IPS-18a (cell line): ENCODE results near the gene PFN3.

ENCODE experiments used
- H3K27ac ChIP-seq: one replicate; pipeline ENCODE4 v1.5.1; 2013; ENCODE audit warnings: low read length
- H3K27me3 ChIP-seq: one replicate; pipeline ENCODE4 v1.6.1; 2013; ENCODE audit warnings: mild to moderate bottlenecking, low read length; ENCODE audit not compliant: control insufficient read depth, insufficient read depth
- H3K36me3 ChIP-seq: one replicate; pipeline ENCODE4 v1.6.1; 2013; ENCODE audit warnings: low read depth, low read length; ENCODE audit not compliant: control insufficient read depth
- H3K4me1 ChIP-seq: one replicate; pipeline ENCODE4 v1.6.1; 2013; ENCODE audit warnings: low read depth, low read length; ENCODE audit not compliant: control insufficient read depth
- H3K4me3 ChIP-seq: one replicate; pipeline ENCODE4 v1.5.1; 2013; ENCODE audit warnings: low read length
- H3K9ac ChIP-seq: one replicate; pipeline ENCODE4 v1.6.1; 2013; ENCODE audit warnings: mild to moderate bottlenecking, low read length, moderate library complexity
- H3K9me3 ChIP-seq: one replicate; pipeline ENCODE4 v1.6.1; 2013; ENCODE audit warnings: low read depth, low read length; ENCODE audit not compliant: control insufficient read depth

The PFN3 gene, protein sequence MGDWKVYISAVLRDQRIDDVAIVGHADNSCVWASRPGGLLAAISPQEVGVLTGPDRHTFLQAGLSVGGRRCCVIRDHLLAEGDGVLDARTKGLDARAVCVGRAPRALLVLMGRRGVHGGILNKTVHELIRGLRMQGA

GRCh38 chr5:177399997-177400868 lies at the start of gene PFN3:
Gene PFN3 (minus strand): TSS chr5:177400661. CDS start chr5:177400576, 85 bp downstream.
- no peak within 1 kb of the TSS for H3K27ac ChIP-seq
- H3K4me1 ChIP-seq = peaks cover 10% of the 10 kb centered on the region
- no peaks in the 10 kb centered on the region for H3K36me3 ChIP-seq
- no peaks in the 10 kb centered on the region for H3K9me3 ChIP-seq
- H3K4me3 ChIP-seq = no peak within 1 kb of the TSS
- H3K9ac ChIP-seq = no peak within 1 kb of the TSS
- peaks cover 47% of the 10 kb centered on the region for H3K27me3 ChIP-seq

DNA sequence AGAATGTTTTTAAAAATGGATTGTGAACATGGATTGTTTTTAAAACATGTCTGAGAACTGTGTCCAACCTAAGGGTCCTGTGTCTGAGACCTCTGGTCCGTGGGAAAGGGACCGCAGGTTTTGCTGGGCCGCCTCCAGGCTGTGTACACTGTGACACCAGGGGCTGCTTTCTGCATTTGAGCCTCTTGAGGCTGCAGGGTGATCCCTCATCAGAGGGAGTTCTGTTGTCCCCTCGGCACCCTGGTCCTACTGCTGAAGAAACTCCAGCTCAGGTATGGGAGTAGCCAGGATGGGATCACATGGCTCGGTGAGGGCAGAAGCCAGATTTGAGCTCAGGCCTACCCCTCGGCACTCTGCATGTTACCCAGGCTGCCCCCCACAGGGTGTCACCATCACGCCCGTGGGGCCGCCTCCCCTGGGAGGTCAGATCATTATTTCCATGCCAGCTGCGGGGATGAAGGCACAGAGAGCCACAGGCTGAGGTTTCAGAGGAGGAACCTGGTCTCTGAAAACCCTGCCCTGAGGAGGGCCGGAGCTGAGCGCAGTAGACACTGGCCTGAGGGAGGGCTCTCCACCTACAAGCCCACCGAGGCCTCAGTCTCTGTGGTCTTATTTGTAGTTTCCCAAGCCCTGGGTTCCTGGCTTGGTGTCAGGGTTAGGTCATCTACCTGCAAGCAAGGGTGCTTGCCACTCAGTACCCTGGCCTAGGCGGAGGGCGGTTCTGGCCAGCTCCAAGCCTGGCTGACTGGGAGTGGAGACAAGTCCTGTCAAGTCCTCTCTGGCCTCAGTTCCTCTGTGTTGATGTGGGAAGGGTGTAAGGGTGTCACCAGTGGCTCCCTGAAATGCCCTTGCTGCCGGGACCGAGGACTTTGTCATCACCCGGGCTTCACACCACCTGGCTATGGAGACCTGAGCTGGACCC lies 48.9 kb upstream of the PFN3 start:
- no peaks in the 10 kb centered on the region for H3K9me3 ChIP-seq
- H3K27ac ChIP-seq = no peak overlapping the region
- no peaks in the 10 kb centered on the region for H3K36me3 ChIP-seq
- H3K27me3 ChIP-seq = peaks cover 41% of the 10 kb centered on the region
- no peak overlapping the region for H3K4me3 ChIP-seq
- peaks cover 14% of the 10 kb centered on the region for H3K4me1 ChIP-seq
- H3K9ac ChIP-seq = no peak overlapping the region

GRCh38 chr5:177448244-177448950 lies 47.9 kb upstream of the PFN3 start:
- H3K9ac ChIP-seq = peak overlapping the region; percentile 69
- H3K9me3 ChIP-seq = no peaks in the 10 kb centered on the region
- H3K36me3 ChIP-seq = no peaks in the 10 kb centered on the region
- H3K4me3 ChIP-seq = peak overlapping the region; percentile 56
- peaks cover 14% of the 10 kb centered on the region for H3K4me1 ChIP-seq
- peaks cover 34% of the 10 kb centered on the region for H3K27me3 ChIP-seq
- no peak overlapping the region for H3K27ac ChIP-seq

DNA sequence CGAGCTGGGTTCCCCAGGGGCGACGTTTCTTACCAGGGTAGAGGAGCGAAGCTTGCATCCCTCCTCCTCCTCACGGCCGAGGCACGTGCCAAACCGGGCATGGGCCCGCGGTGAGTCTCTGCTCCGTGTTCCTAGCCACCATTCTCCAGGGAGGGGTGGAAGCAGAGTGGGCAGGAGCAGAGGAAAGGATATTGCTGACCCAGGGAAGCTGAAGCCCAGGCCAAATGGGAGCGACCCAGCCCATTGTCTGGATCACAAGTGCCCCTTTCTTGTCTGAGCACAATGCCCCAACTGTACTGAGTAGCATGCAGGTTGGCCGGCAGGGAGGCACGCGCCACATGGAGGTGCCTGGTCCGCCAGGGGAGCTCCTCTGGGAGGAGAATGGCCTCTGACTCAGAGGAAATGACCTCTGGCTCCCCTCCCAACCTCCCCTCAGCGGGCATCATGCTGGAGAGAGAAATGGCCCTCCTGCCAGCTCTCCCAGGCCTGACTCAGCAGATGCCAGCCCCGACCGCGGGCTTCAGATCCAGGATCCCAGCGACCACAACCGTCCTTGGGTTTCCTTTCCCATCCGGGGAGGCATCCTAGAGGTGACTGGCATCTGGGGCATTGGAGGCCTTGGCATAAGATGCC lies 47.3 kb upstream of the PFN3 start:
- Histone ChIP-seq H3K36me3 (no peaks in the 10 kb centered on the region), H3K27ac (no peak overlapping the region), H3K27me3 (peaks cover 31% of the 10 kb centered on the region), H3K9ac (peak overlapping the region; percentile 69), H3K9me3 (no peaks in the 10 kb centered on the region), H3K4me1 (peaks cover 14% of the 10 kb centered on the region), H3K4me3 (peak overlapping the region; percentile 56)

DNA sequence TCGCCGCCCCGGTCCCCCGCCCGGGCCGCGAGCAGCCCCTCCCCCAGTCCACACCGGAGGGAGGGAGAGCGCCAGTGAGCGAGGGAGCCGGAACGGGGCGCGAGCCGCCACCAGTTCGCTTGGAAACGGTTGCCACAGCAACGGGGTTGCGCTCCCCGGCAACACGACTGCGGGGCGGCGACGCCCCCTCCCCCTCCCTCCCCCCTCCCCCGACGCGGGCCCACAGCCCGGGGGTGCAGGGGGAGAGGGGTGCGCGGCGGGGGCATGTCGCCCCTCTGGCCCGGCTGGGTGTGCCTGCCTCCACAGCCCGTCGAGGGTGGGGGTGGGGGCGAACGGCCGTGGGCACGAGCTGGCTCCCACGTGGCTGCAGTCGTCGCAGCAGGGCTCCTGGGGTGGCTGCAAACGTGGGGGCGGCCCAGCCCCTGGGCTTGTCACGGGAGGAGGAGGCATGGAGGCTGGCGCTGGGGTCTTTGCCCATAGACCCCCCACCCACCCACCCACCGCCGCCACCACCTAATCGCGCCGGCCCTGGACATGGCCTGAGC lies 46.7 kb upstream of the PFN3 start:
- no peak overlapping the region for H3K27ac ChIP-seq
- no peaks in the 10 kb centered on the region for H3K9me3 ChIP-seq
- H3K9ac ChIP-seq = peak overlapping the region; percentile 69
- peaks cover 31% of the 10 kb centered on the region for H3K27me3 ChIP-seq
- peaks cover 14% of the 10 kb centered on the region for H3K4me1 ChIP-seq
- peak overlapping the region; percentile 62 for H3K4me3 ChIP-seq
- no peaks in the 10 kb centered on the region for H3K36me3 ChIP-seq

- no peaks in the 10 kb centered on the region for H3K36me3 ChIP-seq
- H3K27ac ChIP-seq = no peak within 1 kb of the TSS
- H3K9me3 ChIP-seq = no peaks in the 10 kb centered on the region
- H3K9ac ChIP-seq = peak within 1 kb of the TSS; percentile 69
- H3K4me3 ChIP-seq = peak within 1 kb of the TSS; percentile 62
- peaks cover 26% of the 10 kb centered on the region for H3K27me3 ChIP-seq
- H3K4me1 ChIP-seq = peaks cover 14% of the 10 kb centered on the region
Observed at GRCh38 chr5:177446200-177447065, 46.0 kb upstream of the PFN3 start, which contains the start of gene PRR7. Gene PRR7 (plus strand): TSS chr5:177446814. CDS start chr5:177455068, 8,254 bp downstream.

- Histone ChIP-seq H3K27me3 (peaks cover 26% of the 10 kb centered on the region), H3K4me3 (peak overlapping the region; percentile 62), H3K27ac (no peak overlapping the region), H3K36me3 (no peaks in the 10 kb centered on the region), H3K4me1 (peaks cover 14% of the 10 kb centered on the region), H3K9ac (peak overlapping the region; percentile 58), H3K9me3 (no peaks in the 10 kb centered on the region)
Observed at GRCh38 chr5:177445917-177446199, 45.4 kb upstream of the PFN3 start.

GRCh38 chr5:177445052-177445916 lies 44.8 kb upstream of the PFN3 start:
- Histone ChIP-seq H3K9ac (peak overlapping the region; percentile 58), H3K9me3 (no peaks in the 10 kb centered on the region), H3K4me3 (no peak overlapping the region), H3K36me3 (no peaks in the 10 kb centered on the region), H3K27me3 (peaks cover 26% of the 10 kb centered on the region), H3K27ac (no peak overlapping the region), H3K4me1 (peaks cover 14% of the 10 kb centered on the region)

DNA sequence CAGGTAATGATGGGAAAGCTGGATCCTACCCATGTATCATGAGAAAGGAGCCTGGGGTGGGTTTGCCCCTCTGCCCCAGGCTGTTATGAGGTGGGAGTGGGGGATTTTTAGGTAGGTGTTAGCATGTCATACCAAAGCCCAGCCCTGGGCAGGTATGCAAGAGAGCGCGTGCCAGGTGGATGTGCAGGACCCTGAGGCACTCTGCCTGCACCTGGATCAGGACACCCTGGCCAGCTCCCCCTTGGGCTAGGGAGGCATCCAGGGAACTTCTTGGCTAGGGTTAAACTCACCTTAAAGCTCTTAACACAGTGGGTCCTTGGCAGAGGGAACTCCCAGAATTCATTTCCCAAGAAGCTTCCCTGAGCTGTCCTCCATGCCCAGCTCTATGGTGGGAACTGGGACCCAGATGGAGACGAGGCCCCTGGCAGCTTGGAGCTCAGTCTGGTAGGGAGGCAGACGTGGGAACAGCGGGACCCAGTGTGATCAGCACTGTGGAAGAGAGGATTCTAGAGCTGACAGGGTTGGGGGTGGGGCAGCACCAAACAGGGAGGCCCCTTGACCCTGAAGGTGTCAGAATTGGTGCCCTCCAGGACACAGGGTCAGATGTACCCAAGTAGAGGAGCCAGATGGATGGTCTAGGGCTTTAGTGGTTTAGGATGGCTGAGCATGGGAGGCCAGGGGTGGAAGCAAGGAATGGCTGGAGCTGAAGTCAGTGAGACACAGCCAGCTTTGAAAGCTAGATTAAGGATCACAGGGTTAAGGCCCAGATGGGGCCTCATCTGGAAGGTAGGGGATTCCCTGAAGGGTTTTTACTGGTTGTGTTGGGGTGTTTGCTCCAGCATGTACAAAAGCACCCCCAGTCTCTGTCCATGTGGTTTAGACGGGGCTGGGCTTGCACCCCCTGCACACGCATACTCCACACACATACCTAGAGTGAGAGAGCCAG lies 43.9 kb upstream of the PFN3 start:
- H3K27me3 ChIP-seq = peaks cover 26% of the 10 kb centered on the region
- no peak overlapping the region for H3K9ac ChIP-seq
- no peaks in the 10 kb centered on the region for H3K36me3 ChIP-seq
- H3K9me3 ChIP-seq = no peaks in the 10 kb centered on the region
- H3K4me3 ChIP-seq = no peak overlapping the region
- peaks cover 17% of the 10 kb centered on the region for H3K4me1 ChIP-seq
- H3K27ac ChIP-seq = no peak overlapping the region
